UCSD-AML1 (cell line): Measurements from ENCODE around the gene SCAMP4.

Source experiments
- DNase-seq: peaks from one replicate; lab custom pipeline; 2025; ENCODE audit not compliant: unreplicated experiment; lab: John Stamatoyannopoulos, UW

The SCAMP4 gene

DNA sequence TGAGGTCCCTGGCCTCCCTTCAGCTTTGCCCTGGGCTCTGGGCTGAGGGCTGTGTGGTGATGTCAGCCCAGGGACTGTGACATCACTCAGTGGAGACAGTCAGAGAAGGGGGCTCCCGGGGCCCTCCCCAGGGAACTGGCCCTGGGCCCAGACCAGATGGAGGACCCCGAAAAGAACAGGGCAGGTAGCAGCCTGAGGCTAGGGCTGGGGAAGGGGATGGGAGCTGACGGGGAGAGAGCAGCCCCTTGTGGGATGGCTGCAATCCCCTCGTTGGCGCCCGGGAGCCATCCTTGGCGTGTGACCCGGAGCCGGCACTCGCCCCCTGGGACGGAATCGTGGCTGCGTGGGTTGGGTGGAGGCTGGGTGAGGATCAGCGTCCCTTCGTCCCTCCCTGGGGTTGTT lies 49.3 kb downstream of the SCAMP4 start:
- no peak for DNase-seq

DNA sequence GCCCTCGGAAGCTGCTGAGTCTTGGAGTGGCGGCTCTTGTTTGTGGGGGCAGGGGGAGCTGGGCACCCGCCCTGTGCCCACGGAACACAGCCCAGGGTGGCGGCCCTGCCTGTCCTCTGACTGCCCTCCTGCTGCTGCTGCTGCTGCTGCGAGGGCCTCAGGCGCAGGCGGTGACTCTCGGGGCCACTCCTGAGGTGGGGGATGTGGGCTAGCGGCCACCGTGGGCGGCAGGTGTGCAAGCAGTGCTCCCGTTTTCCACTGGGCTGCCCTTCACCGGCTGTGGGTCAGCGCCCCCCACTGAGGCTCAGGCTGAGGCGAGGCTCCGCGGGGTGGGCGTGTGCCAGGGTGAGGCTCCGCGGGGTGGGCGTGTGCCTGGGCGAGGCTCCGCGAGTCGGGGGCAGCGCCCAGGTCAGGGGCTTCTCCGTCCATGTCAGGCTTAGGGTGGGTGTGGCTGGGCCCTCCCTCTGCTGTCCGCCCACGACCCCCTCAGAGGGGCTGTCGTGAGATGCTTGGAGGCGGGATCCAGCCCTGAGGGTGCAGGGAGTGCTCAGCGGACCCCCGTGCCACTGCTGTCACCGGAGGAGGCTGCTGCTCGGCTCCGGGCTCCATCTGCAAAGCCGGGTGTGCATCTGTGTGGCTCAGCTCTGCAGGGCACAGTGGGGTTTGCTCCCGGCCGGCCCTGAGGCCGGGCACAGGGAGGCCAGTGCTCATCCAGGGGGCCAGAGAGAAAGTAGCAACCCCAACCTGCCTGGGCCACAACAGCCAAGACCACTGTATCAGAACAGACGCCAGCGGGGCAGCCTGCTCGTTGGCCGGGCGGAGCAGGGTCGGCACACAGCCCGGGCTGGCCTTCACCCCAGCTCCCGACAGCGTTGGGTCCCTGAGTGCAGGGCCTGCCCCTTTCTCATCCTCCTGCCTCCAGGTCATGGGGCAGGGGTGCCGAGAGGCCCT lies 50.2 kb downstream of the SCAMP4 start:
- no peak for DNase-seq

DNA sequence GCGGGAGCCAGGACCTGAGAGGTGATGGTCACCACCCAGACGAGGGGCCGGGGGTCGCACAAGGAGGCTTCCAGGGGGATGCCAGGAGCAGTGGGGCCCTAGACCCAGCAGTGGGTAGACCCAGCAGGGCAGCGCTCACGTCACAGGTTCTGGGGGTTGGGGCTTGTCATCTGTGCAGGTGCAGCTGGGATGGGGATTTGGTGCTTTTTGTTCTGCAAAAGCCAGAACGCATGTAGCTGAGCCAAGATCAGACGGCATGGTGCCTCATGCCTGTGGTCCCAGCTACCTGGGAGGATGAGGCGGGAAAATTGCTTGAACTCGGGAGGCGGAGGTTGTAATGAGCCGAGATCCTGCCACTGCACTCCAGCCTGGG lies 50.9 kb downstream of the SCAMP4 start:
- DNase-seq: no peak

DNA sequence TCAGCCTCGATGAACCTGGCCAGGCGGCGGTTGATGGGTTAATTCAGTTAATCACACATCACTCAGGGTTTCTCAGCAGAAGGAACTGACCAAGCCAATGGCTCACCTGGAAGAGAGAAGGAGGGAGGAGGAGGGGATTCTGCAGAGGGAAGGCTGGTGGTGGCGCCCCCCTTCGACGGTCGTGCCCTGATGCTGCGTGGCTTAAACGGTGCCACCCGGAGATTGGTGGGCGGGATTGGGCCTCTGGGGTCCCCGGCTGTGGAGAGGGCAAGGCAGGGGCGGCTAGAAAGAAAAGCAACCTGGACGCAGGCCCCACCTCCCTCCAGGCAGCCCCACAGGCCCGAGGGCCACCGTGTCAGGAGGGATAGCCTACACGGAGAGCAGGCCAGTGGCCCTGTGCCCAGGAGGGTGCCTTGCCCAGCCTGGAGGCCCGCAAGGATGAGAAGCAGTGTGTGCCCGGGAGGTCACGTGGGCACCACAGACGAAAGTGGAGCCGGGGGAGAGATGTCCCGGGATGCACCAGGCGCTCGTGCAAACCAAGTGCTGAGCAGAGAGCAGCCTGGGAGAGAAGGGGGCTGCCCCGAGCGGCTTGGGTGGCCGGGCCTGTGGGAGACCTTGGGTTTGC lies 51.8 kb downstream of the SCAMP4 start:
- DNase-seq: no peak

DNA sequence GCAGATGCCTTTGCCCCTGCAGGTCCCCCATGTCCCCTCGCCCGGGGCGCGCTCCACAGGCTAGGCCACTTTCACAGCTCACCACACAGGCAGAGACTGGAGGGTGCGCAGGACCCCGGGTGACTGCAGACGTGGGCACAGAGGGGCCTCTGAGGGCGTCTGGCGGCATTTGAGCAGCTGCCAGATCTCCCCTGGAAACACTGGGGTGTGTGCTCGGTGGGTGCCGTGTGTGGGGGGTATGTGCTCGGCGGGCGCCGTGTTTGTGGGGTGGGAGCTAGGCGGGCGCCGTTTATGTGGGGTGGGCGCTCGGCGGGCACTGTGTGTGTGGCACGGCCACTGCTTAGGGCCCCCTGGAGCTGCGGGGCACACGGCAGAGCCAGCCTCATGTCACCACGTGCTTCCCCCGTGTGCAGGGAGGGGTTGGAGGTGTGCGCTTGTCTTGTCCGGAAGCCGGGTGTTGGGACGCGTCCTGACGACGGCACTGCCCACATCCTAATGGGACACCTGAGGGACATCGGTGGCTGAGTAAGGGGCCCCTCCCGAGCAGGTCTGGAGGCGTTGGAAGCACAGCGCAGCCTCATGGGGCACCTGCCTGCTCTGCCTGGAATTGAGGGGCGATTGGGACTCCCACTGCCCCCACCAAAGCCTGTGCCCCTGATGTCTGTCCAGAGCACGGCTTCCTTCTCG lies 52.5 kb downstream of the SCAMP4 start:
- no peak for DNase-seq

DNA sequence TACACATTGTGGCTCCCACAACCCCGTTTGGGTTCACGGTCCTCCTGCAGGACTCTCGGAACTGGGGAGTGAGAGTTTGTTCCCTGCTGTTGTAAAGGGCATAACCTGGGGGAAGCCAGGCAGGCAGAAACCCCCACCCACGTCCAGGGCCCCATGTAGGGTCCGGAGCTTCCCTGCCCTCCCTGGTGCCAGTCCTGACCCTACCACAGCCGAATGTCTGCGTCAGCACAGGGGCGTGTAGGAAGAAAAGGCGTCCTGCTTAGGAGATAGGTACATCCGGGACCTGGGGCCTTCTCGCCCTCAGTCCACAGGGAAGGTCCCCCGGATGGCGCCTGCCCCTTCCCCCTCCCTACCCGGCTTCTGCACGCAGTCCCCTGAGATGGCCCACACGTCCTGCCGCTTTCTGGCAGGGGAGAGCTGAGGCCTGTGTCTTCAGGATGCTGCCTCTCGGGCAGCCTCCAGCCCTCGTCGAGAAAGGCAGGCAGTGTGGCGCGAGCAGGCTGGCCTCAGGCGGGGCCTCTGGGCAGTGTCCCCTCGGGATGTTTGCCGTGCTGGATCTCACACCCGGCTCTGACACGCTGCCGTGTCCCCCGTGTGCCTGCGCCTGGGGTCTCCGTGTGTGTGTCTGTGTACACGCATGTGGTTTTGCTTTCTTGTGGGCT lies 54.9 kb downstream of the SCAMP4 start:
- DNase-seq: no peak

DNA sequence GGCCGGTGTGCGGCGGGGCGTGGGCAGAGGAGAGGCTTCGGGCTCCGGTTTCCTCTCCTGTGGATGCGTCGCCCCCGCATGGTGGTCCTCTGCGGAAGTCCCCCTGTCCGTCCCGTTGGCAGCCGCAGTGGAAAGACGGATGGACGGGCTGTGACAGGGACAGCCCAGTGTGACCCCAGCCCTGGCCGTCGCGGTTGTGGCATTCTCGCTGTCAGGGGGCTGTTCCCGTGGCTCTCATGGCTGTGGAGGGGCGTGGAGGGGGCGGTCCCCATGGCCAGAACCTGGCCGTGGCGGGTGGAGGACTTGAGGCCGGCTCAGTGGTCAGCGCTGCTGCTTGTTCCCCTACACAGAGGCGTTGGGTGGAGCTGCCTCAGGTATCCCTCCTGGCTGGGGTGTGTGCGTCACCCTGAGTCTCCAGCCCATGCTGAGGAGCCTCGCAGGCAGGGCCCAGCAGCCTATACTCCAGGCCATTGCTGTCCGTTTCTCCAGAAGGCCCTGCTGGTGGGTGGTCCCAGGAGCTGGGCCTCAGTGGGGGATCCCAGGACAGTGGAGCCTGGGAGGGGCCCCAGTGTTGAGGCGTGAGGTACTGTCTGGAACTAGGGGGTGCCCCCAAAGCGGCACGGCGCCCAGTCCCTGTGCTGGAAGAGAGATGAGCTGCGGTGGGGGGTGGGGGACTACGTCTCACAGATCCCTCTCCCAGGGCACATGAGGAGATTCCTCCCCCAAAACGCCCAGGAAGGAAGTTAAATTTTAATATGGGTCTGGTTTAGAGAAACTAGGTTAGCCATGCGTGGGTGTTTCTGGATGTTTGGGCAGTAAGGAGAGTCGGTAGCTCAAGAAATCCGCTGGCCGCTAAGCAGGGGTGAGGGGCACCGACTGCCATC lies 56.0 kb downstream of the SCAMP4 start:
- no peak for DNase-seq

DNA sequence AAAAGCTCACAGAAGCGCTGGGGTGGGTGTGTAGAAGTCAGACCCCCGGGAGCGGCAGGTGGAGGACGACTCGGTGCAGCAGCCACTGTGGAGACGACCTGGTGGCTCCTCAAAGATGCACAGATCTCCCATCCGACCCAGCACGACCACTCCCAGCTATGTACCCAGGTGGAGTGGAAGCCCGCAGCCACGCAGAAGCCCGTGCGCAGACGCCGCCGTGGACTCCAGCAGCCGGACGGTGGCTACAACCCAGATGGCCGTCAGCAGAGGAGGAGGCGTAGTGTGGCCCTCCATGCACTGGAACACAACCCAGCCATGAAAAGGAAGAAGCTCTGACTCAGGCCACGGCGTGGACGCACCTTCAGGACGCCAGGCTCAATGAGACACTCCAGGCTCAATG lies 57.5 kb downstream of the SCAMP4 start:
- DNase-seq: no peak

DNA sequence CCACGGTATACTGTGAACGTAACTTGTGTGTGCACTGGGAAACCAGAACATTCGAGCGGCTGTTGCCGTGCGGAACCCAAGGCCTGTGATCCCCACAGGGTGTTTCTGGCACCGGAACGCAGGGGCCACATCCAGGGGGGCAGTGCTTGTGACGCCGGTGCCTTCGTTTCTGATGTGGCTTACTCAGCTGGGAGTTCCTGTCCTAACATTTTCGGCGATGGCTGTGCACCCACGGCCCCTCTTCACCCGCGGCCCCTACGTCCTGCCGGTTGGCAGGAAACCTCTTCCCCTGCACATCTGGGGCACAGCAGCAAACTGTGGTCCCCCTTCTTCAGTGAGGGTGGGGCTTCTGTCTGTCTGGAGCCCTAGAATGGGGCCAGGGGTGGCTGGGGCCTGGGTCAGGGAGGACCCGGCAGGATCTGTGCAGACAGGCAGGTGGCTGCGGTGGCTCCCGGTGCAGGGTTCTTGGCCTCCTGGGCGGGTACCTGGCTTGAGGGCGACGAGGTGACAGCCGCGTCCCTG lies 61.9 kb downstream of the SCAMP4 start:
- DNase-seq: no peak

DNA sequence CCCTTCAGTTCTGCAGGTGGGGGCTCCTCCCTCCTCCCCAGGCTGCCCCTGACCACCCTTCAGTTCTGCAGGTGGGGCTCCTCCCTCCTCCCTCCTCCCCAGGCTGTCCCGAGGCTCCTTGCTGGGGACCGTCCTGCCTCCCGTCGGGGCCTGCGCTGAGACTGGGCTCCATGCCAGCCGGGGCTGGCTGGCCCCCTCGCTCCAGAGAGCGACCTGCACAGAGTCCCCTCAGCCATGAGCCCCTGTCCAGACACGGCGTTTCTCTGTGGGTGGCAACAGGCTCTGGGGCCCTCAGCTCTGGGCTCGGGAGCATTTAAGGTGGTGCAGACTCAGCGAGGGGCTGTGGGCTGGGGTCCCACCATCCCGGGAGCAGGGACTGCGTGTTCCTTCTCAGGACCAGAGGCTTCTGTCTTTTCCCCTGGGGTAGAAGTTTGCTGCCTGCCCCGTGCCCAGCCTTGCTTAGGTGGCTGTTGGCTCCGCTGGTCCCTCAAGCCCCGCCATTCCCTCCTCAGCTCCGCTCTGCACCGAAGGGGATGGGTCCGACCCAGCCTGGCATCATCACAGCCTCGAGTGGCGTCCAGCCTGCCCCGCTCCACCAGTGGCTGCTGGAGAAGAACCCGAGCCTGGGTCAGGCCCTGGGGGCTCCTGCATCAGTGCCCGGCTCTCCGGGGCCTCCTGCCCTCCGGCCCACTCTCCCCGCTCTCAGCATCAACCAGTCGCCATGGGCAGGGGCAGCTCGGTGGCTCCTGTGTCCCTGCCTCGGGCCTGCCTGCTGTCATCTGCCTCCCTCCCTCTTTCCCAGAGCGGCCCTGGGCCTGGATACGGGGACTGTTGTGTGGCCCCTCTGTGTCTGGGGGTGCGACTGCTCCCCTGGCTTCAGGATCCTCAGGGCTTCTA lies 63.3 kb downstream of the SCAMP4 start:
- no peak for DNase-seq

DNA sequence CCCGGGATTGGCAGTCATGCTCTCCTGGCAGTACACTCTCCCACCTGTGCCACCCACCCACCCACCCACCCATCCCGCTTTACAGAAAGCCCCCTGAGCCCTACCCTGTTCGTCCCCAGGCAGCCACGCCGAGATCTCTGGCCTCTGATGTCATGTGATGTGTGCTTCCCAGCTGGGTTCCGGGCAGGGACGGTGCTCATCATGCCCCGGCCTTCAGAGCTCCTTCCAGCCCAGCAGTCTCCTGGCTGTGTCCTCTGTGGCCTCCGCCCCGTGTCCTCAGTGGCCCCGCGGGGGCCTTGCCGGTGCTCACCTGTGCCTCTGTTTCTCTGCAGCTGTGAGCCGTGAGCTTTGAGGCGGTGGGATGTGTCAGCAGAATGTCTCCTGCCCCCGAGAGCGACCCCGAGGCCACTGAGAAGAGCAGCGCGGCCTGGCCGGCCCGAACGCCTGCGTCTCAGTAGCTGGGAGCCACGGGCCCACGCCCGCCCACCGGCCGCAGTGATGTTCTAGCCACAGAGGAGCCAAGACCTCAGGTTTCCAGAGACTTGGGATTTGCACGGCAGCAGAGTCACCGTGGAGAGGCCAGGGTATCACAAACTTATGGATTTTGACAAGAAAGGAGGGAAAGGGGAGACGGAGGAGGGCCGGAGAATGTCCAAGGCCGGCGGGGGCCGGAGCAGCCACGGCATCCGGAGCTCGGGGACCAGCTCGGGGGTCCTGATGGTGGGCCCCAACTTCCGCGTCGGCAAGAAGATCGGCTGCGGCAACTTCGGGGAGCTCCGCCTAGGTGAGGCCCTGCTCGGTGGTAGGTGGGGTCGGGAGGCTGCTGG lies 64.2 kb downstream of the SCAMP4 start:
- DNase-seq: no peak

DNA sequence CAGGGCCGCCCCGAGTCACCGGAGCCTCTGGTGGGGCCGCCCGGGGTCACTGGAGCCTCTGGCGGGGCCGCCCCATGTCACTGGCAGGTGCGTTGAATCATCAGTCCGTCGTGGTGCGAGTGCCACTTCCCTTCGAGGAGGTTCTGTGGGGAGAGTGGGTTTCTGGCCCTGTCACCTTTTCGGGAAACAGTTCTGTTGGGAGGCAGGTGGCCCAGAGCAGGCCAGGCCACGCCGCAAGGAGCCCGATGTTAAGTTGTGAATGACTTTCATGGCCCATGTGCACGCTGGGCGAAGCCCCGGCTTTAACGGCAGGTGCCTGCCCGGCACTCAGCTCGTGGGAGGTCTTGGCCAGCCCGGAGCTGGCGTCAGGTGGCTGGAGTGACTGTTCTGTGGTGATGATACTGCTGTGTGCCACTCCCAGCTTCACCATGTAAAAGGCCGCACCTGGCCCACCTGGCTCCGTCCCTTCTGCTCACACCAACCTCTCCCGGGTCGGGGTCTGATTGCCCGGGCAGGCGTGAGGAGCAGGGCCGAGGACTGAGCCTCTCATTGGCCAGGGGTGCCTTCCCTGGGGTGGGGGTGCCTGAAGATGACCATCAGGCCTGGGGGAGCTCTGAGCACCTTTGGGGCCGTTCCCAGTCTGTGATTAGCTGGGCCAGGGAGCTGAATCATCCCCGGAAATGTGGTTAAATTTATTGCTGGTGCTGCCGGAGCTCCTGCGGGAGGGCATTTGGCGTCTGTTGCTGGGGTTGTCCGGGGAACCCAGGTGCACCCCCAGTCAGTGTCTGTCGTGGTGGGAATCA lies 65.0 kb downstream of the SCAMP4 start:
- no peak for DNase-seq

DNA sequence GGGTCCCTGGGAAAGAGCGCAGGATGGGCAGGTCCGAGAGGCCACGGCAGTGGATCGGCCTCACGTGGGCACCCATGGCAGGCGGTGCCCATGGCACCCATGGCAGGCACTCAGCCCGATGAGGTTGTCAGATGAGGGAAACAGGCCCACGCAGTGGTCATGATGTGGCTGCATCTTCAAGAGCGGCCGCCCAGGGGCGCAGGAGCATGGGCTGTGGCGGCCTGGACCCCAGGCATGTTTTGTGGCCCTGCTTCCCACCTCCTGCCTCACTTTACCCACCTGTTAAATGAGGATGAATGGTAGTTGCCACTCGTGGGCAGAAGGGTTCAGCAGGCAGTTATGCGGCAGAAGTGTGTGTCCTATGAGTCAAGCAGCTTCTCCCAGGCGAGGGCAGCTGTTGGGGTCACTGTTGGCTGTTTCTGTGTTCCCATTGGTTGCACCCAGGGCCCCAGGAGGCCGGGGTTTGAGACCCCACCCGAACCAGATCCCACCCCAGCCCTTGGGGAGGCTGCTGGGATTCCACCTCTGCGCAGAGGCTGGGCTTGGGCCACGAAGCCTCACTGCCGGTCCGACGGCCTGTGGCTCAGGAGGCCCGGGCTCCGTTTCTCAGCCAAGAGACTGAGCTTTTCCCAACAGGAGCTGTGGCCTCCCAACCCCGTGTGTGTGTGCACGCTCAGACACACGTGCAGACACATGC lies 65.8 kb downstream of the SCAMP4 start:
- no peak for DNase-seq

DNA sequence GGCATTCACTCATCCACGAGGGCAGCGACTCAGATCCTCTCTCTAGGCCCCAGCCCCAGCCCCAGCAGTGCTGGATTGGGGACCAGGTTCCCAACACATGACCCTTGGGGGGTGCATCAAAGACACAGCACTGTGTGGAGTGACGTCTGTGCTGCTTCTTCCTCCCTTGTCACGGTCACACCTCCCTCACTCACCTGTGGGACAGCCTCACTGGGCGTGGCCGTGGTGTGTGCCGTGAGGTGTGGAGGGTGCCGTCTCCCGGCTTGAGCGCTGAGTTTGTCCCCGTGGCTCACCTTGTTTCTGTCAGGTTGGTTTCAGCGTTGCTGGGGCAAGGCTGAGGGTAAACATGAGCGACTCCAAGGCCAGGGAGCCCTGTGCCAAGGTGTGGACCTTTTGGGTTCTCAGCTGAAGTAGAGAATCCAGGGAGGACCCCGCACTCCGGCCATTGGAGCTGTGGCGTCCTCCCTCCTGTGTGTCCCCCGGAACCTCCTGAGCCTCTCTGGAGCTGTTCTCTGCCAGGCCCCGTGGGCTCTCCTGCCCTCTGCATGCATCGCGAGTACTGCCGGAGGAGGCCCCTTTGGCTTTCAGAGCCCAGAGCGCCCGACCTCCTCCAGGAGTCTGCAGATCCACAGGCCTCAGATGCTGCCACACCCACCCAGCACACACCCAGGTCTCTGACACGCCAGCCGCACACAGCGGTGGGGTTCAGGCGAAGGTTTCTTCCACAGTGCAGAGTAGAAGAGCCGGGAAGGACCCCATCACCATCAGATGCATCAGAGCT lies 69.4 kb downstream of the SCAMP4 start:
- DNase-seq: no peak

DNA sequence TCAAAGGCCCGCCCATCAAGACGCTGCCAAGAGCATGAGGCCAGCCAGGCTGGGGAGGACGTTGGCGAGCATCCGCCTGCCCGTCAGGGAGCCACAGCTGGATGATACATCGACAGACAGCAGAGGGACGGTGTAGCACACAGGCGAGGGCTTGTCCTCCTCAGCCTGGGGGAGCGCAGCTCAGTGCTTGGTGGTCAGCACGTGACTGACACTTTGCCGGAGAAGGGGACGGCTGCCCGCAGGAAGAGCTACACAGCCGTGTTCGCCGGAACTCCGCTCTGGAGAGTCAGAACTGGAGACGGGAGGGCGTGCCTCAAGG lies 69.9 kb downstream of the SCAMP4 start:
- no peak for DNase-seq
